DMS53 (cell line): ENCODE measurements around the gene IPO11.

ENCODE experiments used
- DNase-seq: peaks from one replicate; lab custom pipeline; 2025; lab: John Stamatoyannopoulos, UW

The IPO11 gene

GRCh38 chr5:62412549-62413329 is at the start of gene IPO11:
IPO11 (plus strand) TSS chr5:62412763; CDS start chr5:62437280, 24,517 bp downstream.
- peak; percentile 99 for DNase-seq

GRCh38 chr5:62369039-62369438 is 43.5 kb upstream of the IPO11 start:
- DNase-seq: no peak

GRCh38 chr5:62371409-62371808 is 41.2 kb upstream of the IPO11 start:
- no peak for DNase-seq

- no peak for DNase-seq
Observed at GRCh38 chr5:62372600-62372999, 40.0 kb upstream of the IPO11 start.

GRCh38 chr5:62373382-62373781 is 39.2 kb upstream of the IPO11 start:
- DNase-seq: no peak

GRCh38 chr5:62374090-62374489 is 38.5 kb upstream of the IPO11 start:
- DNase-seq: no peak

- no peak for DNase-seq
Observed at GRCh38 chr5:62375627-62376026, 36.9 kb upstream of the IPO11 start.

- peak; percentile 20 for DNase-seq
Observed at GRCh38 chr5:62376064-62376463, 36.5 kb upstream of the IPO11 start.

- no peak for DNase-seq
Observed at GRCh38 chr5:62385131-62385530, 27.4 kb upstream of the IPO11 start.

- no peak for DNase-seq
Observed at GRCh38 chr5:62385816-62386400, 26.7 kb upstream of the IPO11 start.

- DNase-seq: no peak
Observed at GRCh38 chr5:62386824-62387223, 25.7 kb upstream of the IPO11 start.

GRCh38 chr5:62395210-62395950 is 17.2 kb upstream of the IPO11 start:
- no peak for DNase-seq

GRCh38 chr5:62403411-62404250 is 8.9 kb upstream of the IPO11 start, which contains the start of gene DIMT1:
DIMT1 (minus strand) TSS chr5:62403905; CDS start chr5:62403772, 133 bp downstream.
- DNase-seq: peak; percentile 99

- DNase-seq: no peak
Observed at GRCh38 chr5:62413711-62414110, 1.1 kb downstream of the IPO11 start.

- DNase-seq: no peak
Observed at GRCh38 chr5:62418462-62419076, 6.0 kb downstream of the IPO11 start.

GRCh38 chr5:62419609-62420008 is 7.0 kb downstream of the IPO11 start:
- DNase-seq: no peak

- DNase-seq: no peak
Observed at GRCh38 chr5:62421414-62421813, 8.9 kb downstream of the IPO11 start.

- no peak for DNase-seq
Observed at GRCh38 chr5:62424763-62425162, 12.2 kb downstream of the IPO11 start.

GRCh38 chr5:62431735-62432620 is 19.4 kb downstream of the IPO11 start:
- no peak for DNase-seq

- no peak for DNase-seq
Observed at GRCh38 chr5:62432621-62433064, 20.1 kb downstream of the IPO11 start.
